K562 (cell line): ENCODE results near the gene JAKMIP1. TPM values are rescaled to one million over a fixed set of nuclear protein-coding genes. Genes with fewer than 3 reads are reported as not detected.

ENCODE experiments used
- ATAC-seq: fragments of 200-7000 bp; cut with Tn5 transposase; 3 replicates; pipeline ENCODE4 v1.9.1; 2020; ENCODE audit warnings: moderate library complexity
- BruUV-seq: library from RNA; stranded (reverse); fragments of 400-500 nt; replicated peaks from 2 replicates; lab custom pipeline; 2021; lab: Mats Ljungman, UMichigan
- CTCF ChIA-PET: fragments of 300-600 bp; formaldehyde crosslinking; extraction: SDS; loops from one replicate; lab custom pipeline; 2021; ENCODE audit warnings: low intra/inter-chr PET ratio; lab: Yijun Ruan, JAX
- POLR2A ChIA-PET: fragments of 300-600, 350-650 bp; sonication (Branson Sonifier 250); formaldehyde crosslinking; extraction: SDS; loops from one replicate; lab custom pipeline; 2021; ENCODE audit warnings: antibody characterized with exemption, inconsistent platforms; lab: Yijun Ruan, JAX
- DNase-seq, 4 experiments: peaks; one replicate each; pipeline versions ENCODE4 v3.0.0 to v3.0.0-alpha.2; 2011 to 2018; ENCODE audit warnings: low spot score in 3 of 4, mixed read lengths in 3 of 4; ENCODE audit errors: extremely low read depth in 1 of 4
- FAIRE-seq: peaks from 2 replicates; lab custom pipeline; 2011; peaks lifted over from hg19 to GRCh38; lab: Jason Lieb, UNC
- H2AFZ ChIP-seq: 2 replicates; pipeline ENCODE4 v1.6.0; 2011; ENCODE audit warnings: low read depth, low read length, control low read depth, inconsistent platforms
- H3K27ac ChIP-seq: fragments of 200-600 bp; 3 replicates; pipeline ENCODE4 v1.8.0; 2011; ENCODE audit warnings: low read depth, mild to moderate bottlenecking, control low read depth, inconsistent platforms, low read length, moderate library complexity, mixed read lengths; ENCODE audit errors: extremely low read depth
- H3K27me3 ChIP-seq, 2 experiments: fragments of 300-600 bp in 1 of 2; 2 replicates in 1 of 2; 3 replicates in 1 of 2; pipeline versions ENCODE4 v1.6.0 to v1.8.0; 2011; ENCODE audit warnings: inconsistent platforms in 2 of 2, low read length in 2 of 2, mild to moderate bottlenecking in 1 of 2, mixed read lengths in 1 of 2, moderate library complexity in 1 of 2; ENCODE audit not compliant: control insufficient read depth in 2 of 2, insufficient read depth in 2 of 2
- H3K36me3 ChIP-seq: fragments of 300-600 bp; 3 replicates; pipeline ENCODE4 v1.8.0; 2011; ENCODE audit warnings: mild to moderate bottlenecking, low read length, inconsistent platforms; ENCODE audit not compliant: control insufficient read depth, insufficient read depth
- H3K4me1 ChIP-seq, 2 experiments: fragments of 200-600 bp in 1 of 2; replicated peaks in 1 of 2; 2 replicates in 1 of 2; 3 replicates in 1 of 2; pipeline versions ENCODE4 v1.5.1 to v1.8.0; 2011; ENCODE audit warnings: inconsistent platforms in 2 of 2, low read length in 2 of 2, mild to moderate bottlenecking in 1 of 2, mixed read lengths in 1 of 2, moderate library complexity in 1 of 2; ENCODE audit not compliant: control insufficient read depth in 2 of 2, insufficient read depth in 2 of 2
- H3K4me2 ChIP-seq: 2 replicates; pipeline ENCODE4 v1.6.1; 2011; ENCODE audit warnings: low read length, control low read depth, inconsistent platforms, mixed read lengths; ENCODE audit not compliant: insufficient read depth
- H3K4me3 ChIP-seq: fragments of 200-600 bp; sonication (generic), shearing (Covaris generic); 2 replicates; pipeline ENCODE4 v1.5.1; 2016; ENCODE audit warnings: control low read depth, inconsistent platforms
- H3K79me2 ChIP-seq: fragments of 200-600 bp; 3 replicates; pipeline ENCODE4 v1.8.0; 2011; ENCODE audit warnings: low read length, inconsistent platforms; ENCODE audit not compliant: control insufficient read depth, insufficient read depth
- H3K9ac ChIP-seq, 2 experiments: 2 replicates each; pipeline versions ENCODE4 v1.6.0 to v1.6.1; 2011; ENCODE audit warnings: low read depth in 2 of 2, low read length in 2 of 2, control low read depth in 1 of 2, inconsistent platforms in 1 of 2, mild to moderate bottlenecking in 1 of 2, mixed read lengths in 1 of 2; ENCODE audit not compliant: insufficient read depth in 1 of 2
- H3K9me1 ChIP-seq: one replicate; pipeline ENCODE4 v1.6.0; 2011; ENCODE audit warnings: inconsistent platforms, mild to moderate bottlenecking, low read length, moderate library complexity; ENCODE audit not compliant: control insufficient read depth, insufficient read depth
- H3K9me3 ChIP-seq: replicated peaks from 2 replicates; pipeline ENCODE4 v1.5.1; 2011; ENCODE audit warnings: low read depth, low read length, inconsistent platforms; ENCODE audit not compliant: control insufficient read depth, insufficient read depth
- H4K20me1 ChIP-seq: replicated peaks from 2 replicates; pipeline ENCODE4 v1.6.1; 2011; ENCODE audit warnings: low read length, inconsistent platforms, mixed read lengths; ENCODE audit not compliant: control insufficient read depth, insufficient read depth
- ARID1B ChIP-seq: fragments of 450-650 bp; IDR thresholded peaks from 2 replicates; pipeline ENCODE4 v1.6.1; 2016; ENCODE audit warnings: antibody characterized with exemption, mild to moderate bottlenecking, inconsistent platforms
- CREB3L1 ChIP-seq: fragments of 450-650 bp; IDR thresholded peaks from 2 replicates; pipeline ENCODE4 v1.6.1; 2014; ENCODE audit warnings: low read depth, mild to moderate bottlenecking, moderate library complexity, borderline replicate concordance
- E4F1 ChIP-seq: fragments of 250-450 bp; sonication (Bioruptor Pico); IDR thresholded peaks from 2 replicates; pipeline ENCODE4 v1.5.0; 2021; ENCODE audit warnings: mild to moderate bottlenecking, borderline replicate concordance
- GABPB2 ChIP-seq: fragments of 250-450 bp; sonication (Bioruptor Pico); conservative IDR thresholded peaks from 2 replicates; pipeline ENCODE4 v1.5.1; 2021; ENCODE audit warnings: mild to moderate bottlenecking
- KDM2B ChIP-seq: fragments of 250-450 bp; sonication (Bioruptor Pico); IDR thresholded peaks from 2 replicates; pipeline ENCODE4 v1.8.0; 2021; ENCODE audit warnings: mild to moderate bottlenecking, moderate library complexity
- NCOA6 ChIP-seq: fragments of 450-650 bp; IDR thresholded peaks from 2 replicates; pipeline ENCODE4 v1.6.1; 2017; ENCODE audit warnings: mild to moderate bottlenecking
- NR0B1 ChIP-seq: fragments of 450-650 bp; IDR thresholded peaks from one replicate; pipeline ENCODE4 v1.6.1; 2018; ENCODE audit warnings: mild to moderate bottlenecking, moderate library complexity; ENCODE audit not compliant: partially characterized antibody
- ZBTB43 ChIP-seq: sonication (generic); formaldehyde crosslinking; IDR thresholded peaks from 2 replicates; pipeline ENCODE4 v1.8.0; 2023; ENCODE audit warnings: mild to moderate bottlenecking, missing genetic modification reagents
- ZNF511 ChIP-seq: sonication (generic); formaldehyde crosslinking; IDR thresholded peaks from 2 replicates; pipeline ENCODE4 v1.8.0; 2022; ENCODE audit warnings: mild to moderate bottlenecking, missing genetic modification reagents
- WGBS: fragments of 100-300 bp; shearing (Covaris generic); methylation state at CpG from one replicate; pipeline ENCODE4 v1.1.6; 2016; ENCODE audit warnings: low coverage, mixed read lengths; ENCODE audit not compliant: insufficient coverage; ENCODE audit errors: missing lambda C conversion rate; 5-methylcytosine and 5-hydroxymethylcytosine counted together
- in situ Hi-C: fragments of 300-500 bp; cut with MboI; formaldehyde crosslinking; loops from 4 replicates; pipeline ENCODE4 v1.15.0; 2018; ENCODE audit warnings: inconsistent platforms, mixed read lengths
- intact Hi-C: fragments of 100-400 bp; cut with micrococcal nuclease; formaldehyde crosslinking; loops from 2 replicates; pipeline ENCODE4 v1.14.2; 2022
- polyA plus RNA-seq, 8 experiments: library from polyadenylated mRNA; depleted of rRNA in 4 of 8; stranded (reverse) in 5 of 8; unstranded in 3 of 8; fragments of >200 nt; fragmentation: Nextera tagmentation in 2 of 8; fragmentation: Illumina TruSeq in 1 of 8; extraction: Ambion mirVana in 2 of 8; extraction: Trizol in 1 of 8; gene quantifications; 2 replicates each; pipeline versions ENCODE4 v1.2.1 to v1.2.3, GENCODE V29; 2011 to 2014; ENCODE audit warnings: inconsistent platforms in 1 of 8, missing spikeins in 1 of 8
- total RNA-seq, 7 experiments: library from RNA; depleted of rRNA in 6 of 7; stranded (reverse); fragments of >200 nt in 6 of 7; fragmentation: Illumina TruSeq in 2 of 7; extraction: Trizol in 2 of 7; gene quantifications; 2 replicates each; pipeline versions ENCODE4 v1.2.1 to v1.2.3, GENCODE V29; 2011 to 2021; ENCODE audit warnings: low replicate concordance in 1 of 7

Gene JAKMIP1
- total and polyA plus RNA-seq, 9 of the 15 experiments (the other 6 are each of a cell fraction or from before 2014, with no cell fraction given): not detected

GRCh38 chr4:6042293-6043063 lies 157.9 kb downstream of the JAKMIP1 start:
- FAIRE-seq: no peak
- H3K9ac ChIP-seq: no peak overlapping the region; a peak in 1 of 4 replicates
- intact Hi-C loops (no loop called here), in situ Hi-C loops (no loop called here)
- no peak overlapping the region for H3K4me2 ChIP-seq
- H3K4me3 ChIP-seq: no peak overlapping the region
- no peaks in the 10 kb centered on the region for H3K4me1 ChIP-seq
- no peak for DNase-seq
- H3K27me3 ChIP-seq: peaks cover 5 to 34% of the 10 kb centered on the region in 2 experiments; a peak in 4 of 5 replicates
- no peak for ATAC-seq
- H4K20me1 ChIP-seq: 0 out of 2 replicates have a peak, but pooled peaks cover 4% of the 10 kb centered on the region
- no peaks in the 10 kb centered on the region for H3K9me1 ChIP-seq
- no peaks in the 10 kb centered on the region for H3K36me3 ChIP-seq
- H3K79me2 ChIP-seq: no peaks in the 10 kb centered on the region
- ChIA-PET POLR2A (interaction anchor here (0.6 kb wide), 1 partner anchor 216 kb away, joined by 3 read pairs; no protein-coding TSS in a partner anchor), CTCF (no interaction called here)
- WGBS: 0% methylated on average over 20 of the region's 21 CpGs
- no peak overlapping the region for H3K27ac ChIP-seq
- H2AFZ ChIP-seq: no peak overlapping the region
- no TSS peak for BruUV-seq
- H3K9me3 ChIP-seq: no peaks in the 10 kb centered on the region
- TF ChIP-seq ZNF511 (CRISPR knock-in tag): no peak
- TF ChIP-seq CREB3L1: no peak
- TF ChIP-seq NCOA6: no peak
- TF ChIP-seq E4F1: no peak
- no peak for TF ChIP-seq KDM2B (CRISPR knock-in tag)
- TF ChIP-seq ZBTB43 (CRISPR knock-in tag): no peak
- TF ChIP-seq NR0B1: no peak
- TF ChIP-seq GABPB2 (CRISPR knock-in tag): no peak
- TF ChIP-seq ARID1B: no peak
